Activated CD4-positive, alpha-beta T cell treated with anti-CD3 and anti-CD28 coated beads, Interleukin-2, amount 10 ng/mL, durations not matched to agents 24 days and 14 days (primary cell): ENCODE results near the gene RPS6KC1. TPM values are rescaled to one million over a fixed set of nuclear protein-coding genes. Genes with fewer than 3 reads are reported as not detected.
"Not testable (repeated sequence)": the region's sequence is repeated elsewhere in the genome, so short reads cannot be mapped to it uniquely, and the experiment has no call there.

ENCODE experiments used
- DNase-seq: peaks from one replicate; pipeline ENCODE4 v3.0.0; 2022
- H3K27ac Mint-ChIP-seq: one replicate; pipeline ENCODE4 v1.8.0; 2022; ENCODE audit warnings: mild to moderate bottlenecking, mixed read lengths
- H3K27me3 Mint-ChIP-seq: one replicate; pipeline ENCODE4 v1.8.0; 2022; ENCODE audit warnings: mixed read lengths
- H3K36me3 Mint-ChIP-seq: one replicate; pipeline ENCODE4 v1.8.0; 2022; ENCODE audit warnings: low read depth, mild to moderate bottlenecking, mixed read lengths
- H3K4me1 Mint-ChIP-seq: one replicate; pipeline ENCODE4 v1.8.0; 2021; ENCODE audit warnings: mixed read lengths
- H3K4me3 Mint-ChIP-seq: one replicate; pipeline ENCODE4 v1.8.0; 2022; ENCODE audit warnings: mild to moderate bottlenecking, moderate library complexity, mixed read lengths
- H3K9me3 Mint-ChIP-seq: one replicate; pipeline ENCODE4 v1.8.0; 2021; ENCODE audit warnings: mixed read lengths
- intact Hi-C: fragments of 100-400 bp; cut with micrococcal nuclease; formaldehyde crosslinking; loops from one replicate; pipeline ENCODE4 v1.15.1; 2023
- total RNA-seq: library from RNA; stranded (reverse); gene quantifications from 2 replicates; pipeline ENCODE4 v1.2.3, GENCODE V29; 2022

The RPS6KC1 gene
- total RNA-seq, 1 donor from 2014 or later, result 7.5 TPM

GRCh38 chr1:213279410-213279809 lies 228.4 kb downstream of the RPS6KC1 start:
- no peak overlapping the region for H3K27ac Mint-ChIP-seq
- no peak for DNase-seq
- intact Hi-C loops, result no loop called here
- peaks cover 4% of the 10 kb centered on the region for H3K4me1 Mint-ChIP-seq
- H3K27me3 Mint-ChIP-seq, result no peaks in the 10 kb centered on the region
- H3K4me3 Mint-ChIP-seq, result no peak overlapping the region
- no peaks in the 10 kb centered on the region for H3K9me3 Mint-ChIP-seq
- H3K36me3 Mint-ChIP-seq, result peaks cover 4% of the 10 kb centered on the region

- Mint-ChIP-seq H3K27me3 (no peaks in the 10 kb centered on the region), H3K9me3 (no peaks in the 10 kb centered on the region), H3K4me1 (peaks cover 4% of the 10 kb centered on the region), H3K4me3 (no peak overlapping the region), H3K36me3 (no peaks in the 10 kb centered on the region), H3K27ac (no peak overlapping the region)
- DNase-seq, result no peak
- intact Hi-C loops, result no loop called here
Measured at GRCh38 chr1:213281640-213282301, 230.7 kb downstream of the RPS6KC1 start.

GRCh38 chr1:213284626-213285025 lies 233.6 kb downstream of the RPS6KC1 start:
- no peaks in the 10 kb centered on the region for H3K4me1 Mint-ChIP-seq
- no peak overlapping the region for H3K4me3 Mint-ChIP-seq
- H3K27me3 Mint-ChIP-seq, result no peaks in the 10 kb centered on the region
- intact Hi-C loops, result no loop called here
- DNase-seq, result no peak
- H3K27ac Mint-ChIP-seq, result no peak overlapping the region
- H3K9me3 Mint-ChIP-seq, result no peaks in the 10 kb centered on the region
- no peaks in the 10 kb centered on the region for H3K36me3 Mint-ChIP-seq

- Mint-ChIP-seq H3K27ac (no peak overlapping the region), H3K36me3 (no peaks in the 10 kb centered on the region), H3K4me3 (no peak overlapping the region), H3K27me3 (no peaks in the 10 kb centered on the region), H3K4me1 (no peaks in the 10 kb centered on the region), H3K9me3 (no peaks in the 10 kb centered on the region)
- intact Hi-C loops, result no loop called here
- no peak for DNase-seq
Measured at GRCh38 chr1:213286235-213286634, 235.2 kb downstream of the RPS6KC1 start.

GRCh38 chr1:213287987-213288386 lies 236.9 kb downstream of the RPS6KC1 start:
- intact Hi-C loops, result no loop called here
- no peak overlapping the region for H3K4me3 Mint-ChIP-seq
- no peak for DNase-seq

GRCh38 chr1:213291526-213291925 lies 240.5 kb downstream of the RPS6KC1 start:
- no peak overlapping the region for H3K4me3 Mint-ChIP-seq
- H3K27me3 Mint-ChIP-seq, result no peaks in the 10 kb centered on the region
- no peaks in the 10 kb centered on the region for H3K36me3 Mint-ChIP-seq
- DNase-seq, result no peak
- H3K27ac Mint-ChIP-seq, result no peak overlapping the region
- peaks cover 2% of the 10 kb centered on the region for H3K9me3 Mint-ChIP-seq
- intact Hi-C loops, result no loop called here
- no peaks in the 10 kb centered on the region for H3K4me1 Mint-ChIP-seq

More at GRCh38 chr1:213287987-213288386, 236.9 kb downstream of the RPS6KC1 start:
- Mint-ChIP-seq H3K27me3 (no peaks in the 10 kb centered on the region), H3K4me1 (no peaks in the 10 kb centered on the region), H3K36me3 (no peaks in the 10 kb centered on the region), H3K9me3 (no peaks in the 10 kb centered on the region), H3K27ac (no peak overlapping the region)

- H3K36me3 Mint-ChIP-seq, result no peaks in the 10 kb centered on the region
Measured at GRCh38 chr1:213292614-213293013, 241.6 kb downstream of the RPS6KC1 start.

GRCh38 chr1:213295860-213296259 lies 244.8 kb downstream of the RPS6KC1 start:
- H3K27ac Mint-ChIP-seq, result no peak overlapping the region
- H3K36me3 Mint-ChIP-seq, result no peaks in the 10 kb centered on the region
- H3K4me3 Mint-ChIP-seq, result no peak overlapping the region
- H3K27me3 Mint-ChIP-seq, result no peaks in the 10 kb centered on the region
- intact Hi-C loops, result no loop called here
- no peak for DNase-seq
- H3K9me3 Mint-ChIP-seq, result peaks cover 4% of the 10 kb centered on the region
- H3K4me1 Mint-ChIP-seq, result no peaks in the 10 kb centered on the region

More at GRCh38 chr1:213292614-213293013, 241.6 kb downstream of the RPS6KC1 start:
- no peak overlapping the region for H3K27ac Mint-ChIP-seq
- H3K4me3 Mint-ChIP-seq, result no peak overlapping the region
- no peaks in the 10 kb centered on the region for H3K27me3 Mint-ChIP-seq
- no peaks in the 10 kb centered on the region for H3K4me1 Mint-ChIP-seq
- DNase-seq, result no peak
- H3K9me3 Mint-ChIP-seq, result peaks cover 4% of the 10 kb centered on the region
- intact Hi-C loops, result no loop called here

- Mint-ChIP-seq H3K27me3 (no peaks in the 10 kb centered on the region), H3K4me3 (no peak overlapping the region), H3K36me3 (no peaks in the 10 kb centered on the region), H3K9me3 (peaks cover 4% of the 10 kb centered on the region), H3K4me1 (no peaks in the 10 kb centered on the region), H3K27ac (no peak overlapping the region)
- no peak for DNase-seq
- intact Hi-C loops, result no loop called here
Measured at GRCh38 chr1:213296558-213296957, 245.5 kb downstream of the RPS6KC1 start.

- DNase-seq, result no peak
- intact Hi-C loops, result no loop called here
- Mint-ChIP-seq H3K36me3 (no peaks in the 10 kb centered on the region), H3K27ac (no peak overlapping the region), H3K4me3 (no peak overlapping the region), H3K4me1 (no peaks in the 10 kb centered on the region), H3K9me3 (peaks cover 4% of the 10 kb centered on the region), H3K27me3 (no peaks in the 10 kb centered on the region)
Measured at GRCh38 chr1:213297021-213297420, 246.0 kb downstream of the RPS6KC1 start.

- peaks cover 4% of the 10 kb centered on the region for H3K9me3 Mint-ChIP-seq
- DNase-seq, result no peak
- no peaks in the 10 kb centered on the region for H3K27me3 Mint-ChIP-seq
- H3K36me3 Mint-ChIP-seq, result no peaks in the 10 kb centered on the region
- intact Hi-C loops, result no loop called here
- no peak overlapping the region for H3K27ac Mint-ChIP-seq
- no peak overlapping the region for H3K4me3 Mint-ChIP-seq
- no peaks in the 10 kb centered on the region for H3K4me1 Mint-ChIP-seq
Measured at GRCh38 chr1:213300433-213300832, 249.4 kb downstream of the RPS6KC1 start.

- H3K4me3 Mint-ChIP-seq, DNase-seq, H3K36me3 Mint-ChIP-seq, H3K4me1 Mint-ChIP-seq, H3K27ac Mint-ChIP-seq, intact Hi-C loops, H3K9me3 Mint-ChIP-seq, H3K27me3 Mint-ChIP-seq: not testable (repeated sequence)
Measured at GRCh38 chr1:213301524-213301923, 250.5 kb downstream of the RPS6KC1 start.

GRCh38 chr1:213303286-213303685 lies 252.2 kb downstream of the RPS6KC1 start:
- H3K27ac Mint-ChIP-seq, result no peak overlapping the region
- H3K27me3 Mint-ChIP-seq, result no peaks in the 10 kb centered on the region
- H3K36me3 Mint-ChIP-seq, result no peaks in the 10 kb centered on the region

GRCh38 chr1:213315571-213315970 lies 264.5 kb downstream of the RPS6KC1 start:
- intact Hi-C loops, result no loop called here
- Mint-ChIP-seq H3K27ac (no peak overlapping the region), H3K36me3 (no peaks in the 10 kb centered on the region), H3K27me3 (peaks cover 2% of the 10 kb centered on the region), H3K9me3 (no peaks in the 10 kb centered on the region), H3K4me1 (no peaks in the 10 kb centered on the region), H3K4me3 (no peak overlapping the region)
- no peak for DNase-seq

More at GRCh38 chr1:213303286-213303685, 252.2 kb downstream of the RPS6KC1 start:
- Mint-ChIP-seq H3K9me3 (no peaks in the 10 kb centered on the region), H3K4me1 (no peaks in the 10 kb centered on the region), H3K4me3 (no peak overlapping the region)
- intact Hi-C loops, result no loop called here
- no peak for DNase-seq

GRCh38 chr1:213318458-213318857 lies 267.4 kb downstream of the RPS6KC1 start:
- DNase-seq, H3K9me3 Mint-ChIP-seq, H3K27me3 Mint-ChIP-seq, H3K36me3 Mint-ChIP-seq, H3K4me3 Mint-ChIP-seq, intact Hi-C loops, H3K27ac Mint-ChIP-seq, H3K4me1 Mint-ChIP-seq: not testable (repeated sequence)
